ENCODE measurements around the gene TTLL9. TPM values are rescaled to one million over a fixed set of nuclear protein-coding genes. Genes with fewer than 3 reads are reported as not detected.
A peak's percentile ranks its signal among the peaks of the same experiment; 100 is the strongest.

Gene TTLL9, protein sequence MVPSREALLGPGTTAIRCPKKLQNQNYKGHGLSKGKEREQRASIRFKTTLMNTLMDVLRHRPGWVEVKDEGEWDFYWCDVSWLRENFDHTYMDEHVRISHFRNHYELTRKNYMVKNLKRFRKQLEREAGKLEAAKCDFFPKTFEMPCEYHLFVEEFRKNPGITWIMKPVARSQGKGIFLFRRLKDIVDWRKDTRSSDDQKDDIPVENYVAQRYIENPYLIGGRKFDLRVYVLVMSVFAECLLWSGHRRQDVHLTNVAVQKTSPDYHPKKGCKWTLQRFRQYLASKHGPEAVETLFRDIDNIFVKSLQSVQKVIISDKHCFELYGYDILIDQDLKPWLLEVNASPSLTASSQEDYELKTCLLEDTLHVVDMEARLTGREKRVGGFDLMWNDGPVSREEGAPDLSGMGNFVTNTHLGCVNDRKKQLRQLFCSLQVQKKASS
- total RNA-seq (ENCODE audit: low replicate concordance): 0.09 and 0.41 TPM in 2 replicates

DNA sequence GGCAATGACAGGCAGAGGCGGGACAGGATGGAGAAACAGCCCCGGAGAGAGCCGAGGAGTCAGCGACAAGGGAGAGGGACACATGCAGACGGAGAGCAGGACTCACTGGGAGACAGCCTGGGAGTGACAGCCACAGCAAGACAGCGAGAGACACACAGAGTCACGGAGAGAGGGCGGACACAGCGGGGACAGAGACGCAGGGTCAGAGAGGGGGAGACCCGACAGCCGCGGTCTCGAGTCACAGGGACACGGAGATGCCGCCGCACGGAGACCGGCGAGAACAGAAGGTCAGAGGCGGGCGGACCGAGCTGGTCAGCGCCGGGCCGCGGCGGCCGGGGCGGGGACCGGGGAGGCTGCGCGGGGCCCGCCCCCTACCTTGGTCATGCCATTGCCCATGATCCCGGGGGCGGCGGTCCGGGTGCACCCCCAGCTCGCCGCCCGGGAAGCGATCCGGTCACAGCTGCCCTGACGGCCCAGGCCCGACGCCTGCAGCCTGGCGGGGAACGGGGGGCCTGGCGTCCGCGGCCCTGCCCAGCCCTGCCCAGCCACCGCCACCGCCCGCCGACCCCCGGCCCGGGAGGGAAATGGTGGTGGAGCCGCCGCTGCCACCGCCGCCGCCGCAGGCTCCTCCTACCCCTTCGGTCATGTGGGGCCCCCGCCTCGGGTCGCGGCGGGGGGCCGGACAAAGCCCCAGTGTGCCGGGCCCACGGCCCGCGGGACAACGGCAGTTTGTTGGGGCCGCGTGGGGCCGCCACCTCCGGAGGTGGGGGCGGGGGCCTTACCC, at the start of gene TTLL9, which contains the start of gene DUSP15:
Gene TTLL9, plus strand, starts transcription at position 693 of the 784 bp plus-strand sequence. CDS start 493 bp downstream, outside the sequence.
Gene DUSP15, minus strand, starts transcription at position 586 of the 784 bp plus-strand sequence. Its CDS starts 190 bp downstream, at position 396.
- H3K4me3 ChIP-seq (ENCODE audit: low read depth, low read length): peak within 1 kb of the TSS; percentile 52
- TF ChIP-seq, protein P1, sequence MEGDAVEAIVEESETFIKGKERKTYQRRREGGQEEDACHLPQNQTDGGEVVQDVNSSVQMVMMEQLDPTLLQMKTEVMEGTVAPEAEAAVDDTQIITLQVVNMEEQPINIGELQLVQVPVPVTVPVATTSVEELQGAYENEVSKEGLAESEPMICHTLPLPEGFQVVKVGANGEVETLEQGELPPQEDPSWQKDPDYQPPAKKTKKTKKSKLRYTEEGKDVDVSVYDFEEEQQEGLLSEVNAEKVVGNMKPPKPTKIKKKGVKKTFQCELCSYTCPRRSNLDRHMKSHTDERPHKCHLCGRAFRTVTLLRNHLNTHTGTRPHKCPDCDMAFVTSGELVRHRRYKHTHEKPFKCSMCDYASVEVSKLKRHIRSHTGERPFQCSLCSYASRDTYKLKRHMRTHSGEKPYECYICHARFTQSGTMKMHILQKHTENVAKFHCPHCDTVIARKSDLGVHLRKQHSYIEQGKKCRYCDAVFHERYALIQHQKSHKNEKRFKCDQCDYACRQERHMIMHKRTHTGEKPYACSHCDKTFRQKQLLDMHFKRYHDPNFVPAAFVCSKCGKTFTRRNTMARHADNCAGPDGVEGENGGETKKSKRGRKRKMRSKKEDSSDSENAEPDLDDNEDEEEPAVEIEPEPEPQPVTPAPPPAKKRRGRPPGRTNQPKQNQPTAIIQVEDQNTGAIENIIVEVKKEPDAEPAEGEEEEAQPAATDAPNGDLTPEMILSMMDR (IDR thresholded peaks at IDR 0.05; ENCODE audit: insufficient read depth, low read length): no peak
- DNase-seq (ENCODE audit: low read depth): no peak

DNA sequence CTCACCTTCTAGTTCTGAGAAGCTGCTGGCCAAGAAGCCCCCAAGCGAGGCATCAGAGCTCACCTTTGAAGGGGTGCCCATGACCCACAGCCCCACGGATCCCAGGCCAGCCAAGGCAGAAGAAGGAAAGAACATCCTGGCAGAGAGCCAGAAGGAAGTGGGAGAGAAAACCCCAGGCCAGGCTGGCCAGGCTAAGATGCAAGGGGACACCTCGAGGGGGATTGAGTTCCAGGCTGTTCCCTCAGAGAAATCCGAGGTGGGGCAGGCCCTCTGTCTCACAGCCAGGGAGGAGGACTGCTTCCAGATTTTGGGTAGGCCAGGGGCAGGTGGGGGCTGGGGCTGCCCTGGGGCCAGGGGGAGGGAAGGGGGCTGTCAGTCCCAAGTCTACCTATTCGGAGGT, 49.0 kb upstream of the TTLL9 start:
- H3K4me3 ChIP-seq (ENCODE audit: low read depth, low read length): no peak overlapping the region
- TF ChIP-seq, protein P1 (IDR thresholded peaks at IDR 0.05; ENCODE audit: insufficient read depth, low read length): no peak
- no peak for DNase-seq (ENCODE audit: low read depth)

DNA sequence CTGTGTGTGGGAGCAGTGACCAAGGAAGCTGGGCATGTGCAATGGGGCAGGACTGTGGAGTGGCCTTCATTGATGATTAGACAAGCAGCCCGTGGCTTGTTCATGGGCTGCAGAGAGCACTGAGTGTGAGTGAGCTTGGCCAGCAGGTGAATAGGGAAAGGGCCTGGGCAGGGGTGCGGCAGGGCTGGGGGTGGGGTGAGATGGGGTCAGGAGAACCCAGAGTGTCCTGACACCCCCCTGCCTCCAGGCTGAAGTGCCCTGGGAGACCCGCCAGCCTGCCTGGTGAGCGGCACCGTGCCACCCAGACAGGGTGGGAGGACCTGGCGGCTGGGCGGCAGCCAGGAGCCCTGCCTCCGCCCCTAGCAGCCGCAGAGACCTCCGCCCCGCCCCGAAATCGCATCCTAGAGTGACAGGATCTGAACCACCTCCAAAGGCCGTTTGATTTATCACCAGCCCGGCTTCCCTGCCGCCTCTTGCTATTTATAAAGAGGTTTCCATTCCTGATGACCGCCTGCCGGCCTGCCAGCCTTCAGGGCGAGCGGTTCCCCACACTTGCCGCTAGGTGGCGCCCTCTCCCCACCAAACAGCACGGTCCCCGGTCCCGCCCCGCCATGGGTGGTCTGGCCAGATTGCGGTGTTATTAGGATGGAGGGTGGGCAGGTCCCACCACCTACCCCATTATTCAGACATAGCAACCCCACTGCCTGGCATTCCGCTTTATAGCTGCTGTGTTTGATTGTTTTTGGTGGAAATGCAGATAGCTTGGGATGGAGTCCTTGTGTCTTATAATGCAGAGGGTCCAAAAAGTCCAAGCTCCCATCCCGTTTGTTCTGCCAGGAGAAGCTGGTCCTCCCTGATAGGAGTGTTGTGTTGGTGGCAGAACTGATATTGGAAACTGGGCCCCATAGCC, 47.8 kb upstream of the TTLL9 start:
- peak; percentile 72 for DNase-seq (ENCODE audit: low read depth)
- TF ChIP-seq, protein P1 (IDR thresholded peaks at IDR 0.05; ENCODE audit: insufficient read depth, low read length): peak; percentile 98
- no peak overlapping the region for H3K4me3 ChIP-seq (ENCODE audit: low read depth, low read length)

DNA sequence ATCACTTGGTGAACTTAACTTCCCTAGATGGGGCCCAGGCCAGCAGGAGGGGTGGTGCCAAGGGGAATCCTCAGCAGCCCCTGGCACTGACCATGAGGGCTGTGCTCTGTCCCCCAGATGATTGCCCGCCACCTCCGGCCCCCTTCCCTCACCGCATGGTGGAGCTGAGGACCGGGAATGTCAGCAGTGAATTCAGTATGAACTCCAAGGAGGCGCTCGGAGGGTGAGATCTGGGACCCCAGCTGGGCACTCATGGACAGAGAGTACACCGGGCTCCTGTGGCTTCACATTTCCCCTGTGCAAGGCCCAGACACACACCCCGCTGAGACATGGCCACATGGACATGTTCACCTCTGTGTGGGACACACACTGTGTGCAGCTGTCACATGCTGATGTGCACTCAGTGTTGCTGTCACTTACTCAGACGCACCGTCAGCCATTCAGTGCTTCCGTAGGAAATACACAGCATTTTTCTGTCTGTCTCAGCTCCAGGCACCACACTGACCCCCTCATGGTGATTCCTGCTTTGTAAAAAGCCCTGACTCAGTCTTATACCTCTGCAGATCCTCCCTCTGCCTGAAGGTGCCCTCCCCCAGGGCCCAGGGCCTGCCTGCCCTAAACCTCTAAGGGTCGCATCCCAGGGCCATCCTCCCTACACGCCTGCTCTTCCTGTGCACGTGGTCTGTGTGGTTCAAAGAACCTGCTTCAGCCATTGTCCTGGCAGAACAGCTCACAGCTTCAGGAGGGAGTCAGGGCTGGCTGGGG, 46.9 kb upstream of the TTLL9 start:
- no peak for DNase-seq (ENCODE audit: low read depth)
- TF ChIP-seq, protein P1 (IDR thresholded peaks at IDR 0.05; ENCODE audit: insufficient read depth, low read length): no peak
- H3K4me3 ChIP-seq (ENCODE audit: low read depth, low read length): no peak overlapping the region

DNA sequence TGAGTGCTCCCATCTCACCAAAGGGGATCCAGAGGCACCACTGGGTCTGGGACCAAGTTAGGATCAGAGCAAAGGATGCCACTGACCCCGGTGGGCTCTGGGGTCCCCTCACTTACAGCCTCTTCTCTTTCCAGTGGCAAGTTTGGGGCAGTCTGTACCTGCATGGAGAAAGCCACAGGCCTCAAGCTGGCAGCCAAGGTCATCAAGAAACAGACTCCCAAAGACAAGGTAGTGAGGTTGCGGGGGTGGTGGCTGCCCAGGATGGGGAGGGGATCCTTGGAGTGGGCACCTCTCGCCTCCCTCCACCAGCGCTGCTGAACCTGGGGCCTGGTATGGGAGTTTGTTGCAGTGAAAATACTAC, 46.3 kb upstream of the TTLL9 start:
- no peak for DNase-seq (ENCODE audit: low read depth)
- TF ChIP-seq, protein P1 (IDR thresholded peaks at IDR 0.05; ENCODE audit: insufficient read depth, low read length): no peak
- no peak overlapping the region for H3K4me3 ChIP-seq (ENCODE audit: low read depth, low read length)

All from fibroblast of the aortic adventitia (primary cell).